K562 (cell line): ENCODE measurements around the gene ACTR1B.

Experiments used
- BRF1 ChIP-seq: IDR thresholded peaks from 3 replicates; pipeline ENCODE4 v1.6.1; 2011; ENCODE audit warnings: borderline replicate concordance, mild to moderate bottlenecking; ENCODE audit not compliant: insufficient read length; ENCODE audit errors: extremely low read depth
- CBX2 ChIP-seq: fragments of 200-600 bp; sonication (generic); IDR thresholded peaks from one replicate; pipeline ENCODE4 v1.6.1; 2012; ENCODE audit warnings: mild to moderate bottlenecking, low read length, inconsistent platforms; ENCODE audit not compliant: insufficient read depth, poor library complexity, severe bottlenecking
- CEBPB ChIP-seq: fragments of 450-650 bp; IDR thresholded peaks from 2 replicates; pipeline ENCODE4 v1.6.1; 2016; ENCODE audit warnings: missing genetic modification characterization, missing compliant biosample characterization
- CUX1 ChIP-seq: fragments of 200-800 bp; sonication (Bioruptor generic); IDR thresholded peaks from 2 replicates; pipeline ENCODE4 v1.6.1; 2016; ENCODE audit warnings: missing genetic modification characterization, missing compliant biosample characterization
- GABPB1 ChIP-seq: sonication (generic); formaldehyde crosslinking; IDR thresholded peaks from 2 replicates; pipeline ENCODE4 v1.8.0; 2022; ENCODE audit warnings: mild to moderate bottlenecking, missing genetic modification reagents
- KLF13 ChIP-seq: fragments of 450-650 bp; IDR thresholded peaks from 2 replicates; pipeline ENCODE4 v1.6.1; 2016; ENCODE audit warnings: missing genetic modification characterization, low read depth, mild to moderate bottlenecking, missing compliant biosample characterization, moderate library complexity, borderline replicate concordance
- MAX ChIP-seq: sonication (generic); formaldehyde crosslinking; IDR thresholded peaks from 2 replicates; pipeline ENCODE4 v1.9.0; 2022; ENCODE audit warnings: mild to moderate bottlenecking, missing genetic modification reagents
- TAF9B ChIP-seq: fragments of 450-650 bp; IDR thresholded peaks from 2 replicates; pipeline ENCODE4 v1.6.1; 2018; ENCODE audit warnings: mild to moderate bottlenecking; ENCODE audit not compliant: partially characterized antibody
- ZBTB7A ChIP-seq: IDR thresholded peaks from 2 replicates; pipeline ENCODE4 v1.6.1; 2011; ENCODE audit warnings: low read depth, mild to moderate bottlenecking, low read length, moderate library complexity, borderline replicate concordance; ENCODE audit not compliant: control insufficient read depth
- ZNF592 ChIP-seq: fragments of 450-650 bp; IDR thresholded peaks from 2 replicates; pipeline ENCODE4 v1.6.1; 2017; ENCODE audit warnings: antibody characterized with exemption, mild to moderate bottlenecking

- no peak for TF ChIP-seq TAF9B
- TF ChIP-seq CUX1 (CRISPR knock-in tag) = no peak
- no peak for TF ChIP-seq ZNF592
- no peak for TF ChIP-seq MAX (CRISPR knock-in tag)
- TF ChIP-seq CEBPB (tag) = no peak
- TF ChIP-seq GABPB1 = no peak
- TF ChIP-seq KLF13 (tag) = no peak
- TF ChIP-seq ZBTB7A = no peak
- TF ChIP-seq CBX2 = no peak
- no peak for TF ChIP-seq BRF1
Measured at GRCh38 chr2:97673915-97674283, 10.1 kb upstream of the ACTR1B start.
